22Rv1 (cell line): ENCODE data around the gene NR5A1.

Source experiments
- ZFX ChIP-seq: fragments of 450-650 bp; IDR thresholded peaks from 2 replicates; pipeline ENCODE4 v1.6.1; 2017; ENCODE audit warnings: antibody characterized with exemption, borderline replicate concordance
- TF ChIP-seq, protein P1 (sequence below): fragments of 450-650 bp; IDR thresholded peaks from 2 replicates; pipeline ENCODE4 v1.5.1; 2017; ENCODE audit warnings: mild to moderate bottlenecking

DNA sequence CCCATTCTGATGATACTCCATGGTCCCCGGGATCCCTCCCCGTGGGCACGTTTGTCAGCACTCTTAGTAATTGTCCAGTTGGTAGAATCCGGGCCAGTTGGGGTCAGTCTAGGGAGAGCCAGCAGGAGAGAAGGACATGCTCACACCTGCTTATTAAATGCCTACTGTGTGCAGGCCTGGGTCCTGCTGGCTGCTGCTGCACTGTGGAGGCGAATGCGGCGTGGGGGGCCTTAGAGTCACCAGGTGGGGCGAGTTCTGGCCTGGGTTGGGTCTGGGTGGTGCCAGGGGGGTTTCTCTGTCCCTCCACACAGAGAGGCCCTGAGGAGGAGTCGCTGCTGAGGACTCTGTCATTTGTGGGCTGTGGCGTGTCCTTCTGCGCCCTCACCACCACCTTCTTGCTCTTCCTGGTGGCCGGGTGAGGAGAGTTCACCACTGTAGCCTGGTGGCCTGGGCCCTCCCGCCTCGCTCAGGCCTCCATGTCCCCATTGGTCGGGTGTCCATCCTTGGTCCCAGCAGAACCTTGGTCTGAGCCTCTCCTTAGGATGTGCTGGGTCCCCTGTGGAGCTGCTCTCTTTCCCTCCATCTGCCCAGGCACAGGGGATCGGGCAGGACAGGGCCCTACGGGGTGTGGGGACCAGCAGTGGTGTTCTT lies 39.7 kb downstream of the NR5A1 start:
- TF ChIP-seq, protein P1, sequence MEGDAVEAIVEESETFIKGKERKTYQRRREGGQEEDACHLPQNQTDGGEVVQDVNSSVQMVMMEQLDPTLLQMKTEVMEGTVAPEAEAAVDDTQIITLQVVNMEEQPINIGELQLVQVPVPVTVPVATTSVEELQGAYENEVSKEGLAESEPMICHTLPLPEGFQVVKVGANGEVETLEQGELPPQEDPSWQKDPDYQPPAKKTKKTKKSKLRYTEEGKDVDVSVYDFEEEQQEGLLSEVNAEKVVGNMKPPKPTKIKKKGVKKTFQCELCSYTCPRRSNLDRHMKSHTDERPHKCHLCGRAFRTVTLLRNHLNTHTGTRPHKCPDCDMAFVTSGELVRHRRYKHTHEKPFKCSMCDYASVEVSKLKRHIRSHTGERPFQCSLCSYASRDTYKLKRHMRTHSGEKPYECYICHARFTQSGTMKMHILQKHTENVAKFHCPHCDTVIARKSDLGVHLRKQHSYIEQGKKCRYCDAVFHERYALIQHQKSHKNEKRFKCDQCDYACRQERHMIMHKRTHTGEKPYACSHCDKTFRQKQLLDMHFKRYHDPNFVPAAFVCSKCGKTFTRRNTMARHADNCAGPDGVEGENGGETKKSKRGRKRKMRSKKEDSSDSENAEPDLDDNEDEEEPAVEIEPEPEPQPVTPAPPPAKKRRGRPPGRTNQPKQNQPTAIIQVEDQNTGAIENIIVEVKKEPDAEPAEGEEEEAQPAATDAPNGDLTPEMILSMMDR: no peak
- TF ChIP-seq ZFX: no peak
